ENCODE measurements around the gene MIA2.

GRCh38 chr14:39267608-39268005 lies 33.9 kb downstream of the MIA2 start:
- TF ChIP-seq POLR2AphosphoS5 (IDR thresholded peaks at IDR 0.05; ENCODE audit: low read depth, low read length) (no peak), TAF1 (IDR thresholded peaks at IDR 0.05; ENCODE audit: borderline replicate concordance, insufficient read depth, low read length) (no peak)
- TF ChIP-seq, protein P1, sequence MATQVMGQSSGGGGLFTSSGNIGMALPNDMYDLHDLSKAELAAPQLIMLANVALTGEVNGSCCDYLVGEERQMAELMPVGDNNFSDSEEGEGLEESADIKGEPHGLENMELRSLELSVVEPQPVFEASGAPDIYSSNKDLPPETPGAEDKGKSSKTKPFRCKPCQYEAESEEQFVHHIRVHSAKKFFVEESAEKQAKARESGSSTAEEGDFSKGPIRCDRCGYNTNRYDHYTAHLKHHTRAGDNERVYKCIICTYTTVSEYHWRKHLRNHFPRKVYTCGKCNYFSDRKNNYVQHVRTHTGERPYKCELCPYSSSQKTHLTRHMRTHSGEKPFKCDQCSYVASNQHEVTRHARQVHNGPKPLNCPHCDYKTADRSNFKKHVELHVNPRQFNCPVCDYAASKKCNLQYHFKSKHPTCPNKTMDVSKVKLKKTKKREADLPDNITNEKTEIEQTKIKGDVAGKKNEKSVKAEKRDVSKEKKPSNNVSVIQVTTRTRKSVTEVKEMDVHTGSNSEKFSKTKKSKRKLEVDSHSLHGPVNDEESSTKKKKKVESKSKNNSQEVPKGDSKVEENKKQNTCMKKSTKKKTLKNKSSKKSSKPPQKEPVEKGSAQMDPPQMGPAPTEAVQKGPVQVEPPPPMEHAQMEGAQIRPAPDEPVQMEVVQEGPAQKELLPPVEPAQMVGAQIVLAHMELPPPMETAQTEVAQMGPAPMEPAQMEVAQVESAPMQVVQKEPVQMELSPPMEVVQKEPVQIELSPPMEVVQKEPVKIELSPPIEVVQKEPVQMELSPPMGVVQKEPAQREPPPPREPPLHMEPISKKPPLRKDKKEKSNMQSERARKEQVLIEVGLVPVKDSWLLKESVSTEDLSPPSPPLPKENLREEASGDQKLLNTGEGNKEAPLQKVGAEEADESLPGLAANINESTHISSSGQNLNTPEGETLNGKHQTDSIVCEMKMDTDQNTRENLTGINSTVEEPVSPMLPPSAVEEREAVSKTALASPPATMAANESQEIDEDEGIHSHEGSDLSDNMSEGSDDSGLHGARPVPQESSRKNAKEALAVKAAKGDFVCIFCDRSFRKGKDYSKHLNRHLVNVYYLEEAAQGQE (IDR thresholded peaks at IDR 0.05; ENCODE audit: insufficient read depth in 1 of 2, low read depth in 2 of 2, low read length in 2 of 2), result no peak

Data from PFSK-1 (cell line).